GM18499 (cell line): ENCODE data around the gene THAP3.
"Not testable (repeated sequence)": the region's sequence is repeated elsewhere in the genome, so short reads cannot be mapped to it uniquely, and the experiment has no call there.

Experiments used
- ATAC-seq: cut with Tn5 transposase; IDR thresholded peaks from one replicate; pipeline ENCODE4 v1.9.1; 2021; ENCODE audit warnings: moderate number of reproducible peaks; ENCODE audit not compliant: insufficient read depth, unreplicated experiment

THAP3 gene

GRCh38 chr1:6632588-6633514 is 8.2 kb downstream of the THAP3 start:
- ATAC-seq = no peak

DNA sequence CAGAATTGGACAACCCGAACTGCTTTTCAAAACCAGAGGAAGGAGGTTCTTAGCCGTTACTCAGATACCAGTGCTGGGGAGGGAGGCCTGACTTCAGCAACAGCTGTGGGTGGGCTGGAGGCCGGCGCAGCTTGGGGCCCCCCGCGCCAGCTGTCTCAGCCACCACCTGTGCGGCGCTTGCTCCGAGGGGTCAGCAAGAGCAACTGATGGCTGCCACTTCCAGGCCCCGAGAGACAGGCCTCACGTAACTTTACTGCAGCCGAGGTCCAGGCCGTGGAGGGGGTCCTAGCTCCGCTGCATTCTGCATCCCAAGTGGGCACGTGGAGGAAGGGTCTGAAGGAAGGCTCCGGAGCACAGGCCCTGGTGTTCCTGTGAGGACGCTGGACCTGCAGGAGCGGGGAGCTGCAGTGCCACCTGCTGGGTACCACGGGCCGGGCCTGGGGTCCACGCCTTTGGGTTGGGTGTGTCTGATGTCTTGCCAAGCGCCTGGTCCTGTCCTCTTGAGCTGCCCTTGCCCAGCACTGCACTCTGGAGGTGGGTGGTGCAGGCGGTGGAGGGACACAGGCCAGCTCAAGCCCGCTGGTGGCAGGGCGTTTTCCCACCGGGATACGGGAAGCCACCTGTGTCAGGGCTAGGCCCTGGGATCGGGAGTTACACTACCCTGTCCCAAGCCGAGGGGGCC is 9.8 kb downstream of the THAP3 start:
- ATAC-seq = no peak

DNA sequence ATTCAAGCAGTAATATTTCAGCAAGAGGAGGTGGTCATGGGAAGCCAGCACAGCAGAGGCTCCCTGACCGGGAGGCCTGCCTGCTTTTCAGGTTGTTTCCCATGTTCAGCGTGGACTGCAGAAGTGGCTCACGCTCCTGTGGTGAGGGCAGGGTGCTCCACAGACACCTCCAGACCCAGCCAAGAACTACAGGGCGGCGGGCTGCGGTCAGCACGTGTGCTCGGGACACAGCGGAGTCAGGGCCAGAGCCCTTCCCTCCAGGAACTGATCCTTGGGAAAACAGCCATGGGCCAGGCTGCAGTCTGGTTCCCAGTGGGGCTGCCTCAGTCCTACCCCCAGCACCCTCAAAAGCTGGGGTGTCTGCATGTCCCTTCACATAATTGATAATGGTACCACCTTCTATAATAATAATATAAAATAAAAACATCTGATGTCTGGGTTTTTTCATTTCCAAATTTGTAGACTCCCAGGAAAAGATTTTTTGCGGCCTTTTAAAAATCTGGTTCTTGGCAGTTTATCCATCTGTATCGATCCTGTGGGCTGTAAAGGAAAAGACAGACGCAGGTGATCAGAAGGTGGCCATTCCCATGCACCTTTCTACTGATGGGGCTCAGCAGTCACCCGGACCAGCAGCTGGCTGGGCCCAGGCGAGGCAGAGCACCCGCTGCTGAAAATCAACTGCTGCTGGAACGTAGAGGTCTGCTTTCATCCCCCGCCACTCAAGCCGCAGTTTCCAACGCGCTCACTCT is 10.7 kb downstream of the THAP3 start:
- no peak for ATAC-seq

DNA sequence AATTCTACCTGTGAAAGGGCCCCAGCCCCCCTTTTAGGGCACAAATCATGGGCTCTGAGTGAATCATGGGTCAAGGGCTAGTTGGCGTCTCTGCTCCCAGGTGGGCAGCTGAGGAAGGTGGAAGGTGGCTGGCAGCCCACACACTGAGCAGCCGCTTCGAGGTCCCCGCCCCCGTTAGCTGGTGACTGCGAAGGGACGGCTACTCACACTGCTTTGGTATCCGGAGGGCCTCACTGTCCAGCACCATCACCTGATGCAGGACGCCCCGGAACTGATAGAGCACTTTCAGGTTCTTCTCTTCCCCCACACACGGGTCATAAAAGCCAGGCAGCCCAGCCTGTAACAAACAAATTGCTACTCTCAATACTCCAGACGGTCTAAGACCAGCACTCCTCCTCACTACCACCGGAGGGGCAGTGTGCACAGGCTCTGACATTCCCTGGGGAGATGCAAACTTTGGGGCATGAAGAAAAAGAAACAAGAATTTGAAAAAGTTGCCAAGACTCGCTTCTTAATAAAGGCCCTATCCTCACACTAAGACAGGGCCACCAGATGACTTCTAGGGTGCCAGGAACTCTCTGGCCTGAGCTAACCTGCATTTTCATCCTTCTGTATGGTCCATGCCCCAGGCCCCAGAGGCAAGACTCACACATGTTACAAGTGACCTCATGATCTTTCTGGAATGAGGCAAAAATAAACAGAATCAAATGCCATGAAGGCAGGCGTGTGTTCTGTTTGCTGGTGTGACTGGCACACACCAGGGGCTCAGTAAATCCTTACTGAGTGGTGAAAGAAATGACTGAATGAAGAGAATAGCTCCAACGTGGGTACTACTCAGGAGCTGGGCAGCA is 11.5 kb downstream of the THAP3 start:
- no peak for ATAC-seq

DNA sequence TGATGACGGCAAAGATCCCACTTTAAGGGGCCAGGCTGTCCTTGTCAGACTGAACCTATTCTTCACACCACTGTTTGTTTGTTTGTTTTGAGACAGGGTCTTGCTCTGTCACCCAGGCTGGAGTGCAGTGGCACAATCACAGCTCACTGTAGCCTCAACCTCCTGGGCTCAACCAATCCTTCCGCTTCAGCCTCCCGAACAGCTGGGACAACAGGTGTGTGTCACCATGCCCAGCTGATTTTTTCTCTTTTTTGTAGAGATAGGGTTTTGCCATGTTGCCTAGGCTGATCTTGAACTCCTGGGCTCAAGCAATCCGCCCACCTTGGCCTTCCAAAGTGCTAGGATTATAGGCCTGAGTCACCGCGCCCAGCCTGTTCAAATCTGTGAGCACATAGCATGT is 12.1 kb downstream of the THAP3 start:
- ATAC-seq = not testable (repeated sequence)

DNA sequence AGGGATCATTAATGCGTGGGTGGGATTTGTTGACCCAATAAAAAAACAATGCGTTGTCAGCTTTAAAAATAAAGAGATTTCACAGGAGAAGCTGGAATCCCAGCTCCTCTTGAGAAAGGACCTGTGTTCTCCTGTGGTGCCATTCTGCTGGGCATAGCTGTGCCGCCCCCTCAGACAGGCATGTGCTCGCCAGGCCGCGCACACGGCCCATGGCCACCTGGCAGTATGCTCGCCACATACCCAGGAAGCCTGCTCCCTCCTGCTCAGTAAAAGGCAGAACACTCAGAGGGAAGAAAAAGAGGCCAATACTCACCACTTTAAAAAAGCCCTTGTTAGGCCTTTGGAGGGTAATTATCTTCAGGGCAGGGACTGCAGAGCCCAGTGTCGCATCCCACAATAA is 13.1 kb downstream of the THAP3 start:
- ATAC-seq = no peak

- no peak for ATAC-seq
These were observed 13.6 kb downstream of the THAP3 start for GRCh38 chr1:6638226-6638625.

DNA sequence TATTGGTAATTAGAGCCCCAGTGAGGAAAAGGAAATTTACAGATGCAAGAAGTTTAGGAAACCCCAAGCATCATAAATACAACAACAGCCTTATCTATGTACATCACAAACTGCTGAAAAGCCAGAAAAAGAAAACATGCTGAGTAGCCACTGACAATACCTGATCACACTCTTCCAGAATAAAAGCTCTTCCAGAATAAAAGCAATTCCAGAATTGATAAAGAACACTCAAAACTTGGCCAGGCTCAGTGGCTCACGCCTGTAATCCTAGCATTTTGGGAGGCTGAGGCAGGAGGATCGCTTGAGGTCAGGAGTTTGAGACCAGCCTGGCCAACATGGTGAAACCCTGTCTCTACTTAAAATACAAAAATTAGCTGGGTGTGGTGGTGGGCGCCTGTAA is 16.2 kb downstream of the THAP3 start:
- ATAC-seq = not testable (repeated sequence)

DNA sequence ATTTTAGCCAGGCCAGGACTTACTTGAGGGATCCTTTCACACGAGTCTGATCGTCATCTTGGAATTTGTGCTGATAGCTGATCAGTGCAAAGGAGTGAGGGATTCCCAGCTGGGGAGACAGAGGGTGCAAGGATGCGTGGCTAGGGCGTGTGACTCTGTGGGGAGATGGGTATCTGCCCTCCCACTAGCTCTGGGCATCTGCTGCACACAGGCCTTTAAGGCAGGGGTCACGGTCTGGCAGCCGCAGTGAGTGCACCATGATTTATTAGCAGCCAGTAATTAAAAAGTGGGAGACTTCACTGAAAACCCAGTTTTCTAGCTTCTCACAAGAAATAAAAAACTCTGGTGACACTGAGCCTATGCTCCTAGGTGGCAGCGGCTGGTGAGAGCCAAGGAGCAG is 20.4 kb downstream of the THAP3 start:
- ATAC-seq = no peak

DNA sequence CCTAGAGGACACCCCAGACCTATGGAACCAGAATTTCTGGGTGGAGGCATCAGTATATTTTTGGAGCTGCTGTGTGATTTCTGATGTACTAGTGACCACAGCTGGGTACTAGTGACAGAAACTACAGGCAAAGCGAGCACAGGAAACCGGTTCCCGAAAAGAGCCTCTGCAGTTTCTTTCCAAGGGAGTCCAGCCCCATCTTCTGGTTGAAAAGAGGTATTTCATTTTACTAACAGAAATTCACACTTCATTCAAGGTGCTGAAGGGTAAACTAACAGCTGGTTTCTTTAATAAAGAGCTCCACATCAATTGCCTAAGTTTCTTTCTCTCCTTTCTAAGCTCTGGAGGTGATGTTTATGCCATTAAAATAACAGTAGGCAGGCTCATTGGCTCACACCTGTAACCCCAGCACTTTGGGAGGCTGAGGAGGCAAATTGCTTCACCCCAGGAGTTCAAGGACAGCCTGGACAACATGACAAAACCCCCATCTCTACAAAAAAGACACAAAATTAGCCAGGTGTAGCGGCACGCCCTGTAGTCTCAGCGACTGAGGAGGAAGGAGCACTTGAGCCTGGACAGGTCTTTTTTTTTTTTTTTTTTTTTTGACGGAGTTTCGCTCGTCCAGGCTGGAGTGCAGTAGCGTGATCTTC is 22.0 kb downstream of the THAP3 start:
- no peak for ATAC-seq

DNA sequence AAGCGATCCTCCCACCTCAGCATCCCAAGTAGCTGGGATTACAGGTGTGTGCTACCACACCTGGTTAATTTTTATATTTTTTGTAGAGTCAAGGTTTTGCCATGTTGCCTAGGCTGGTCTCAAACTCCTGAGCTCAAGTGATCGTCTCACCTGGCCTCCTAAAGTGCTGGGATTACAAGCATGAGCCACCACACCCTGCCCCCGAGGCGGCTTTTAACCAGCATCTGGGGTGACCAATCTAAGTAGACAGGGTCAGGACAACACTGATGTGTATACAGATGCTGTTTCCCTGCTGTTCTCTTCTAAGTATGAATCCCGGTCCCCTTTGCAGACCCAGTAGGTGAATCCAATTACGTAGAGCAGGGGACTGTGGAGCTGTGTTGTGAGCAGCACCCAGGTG is 23.9 kb downstream of the THAP3 start:
- no peak for ATAC-seq

- no peak for ATAC-seq
These were observed 27.2 kb downstream of the THAP3 start for GRCh38 chr1:6651909-6652308.

DNA sequence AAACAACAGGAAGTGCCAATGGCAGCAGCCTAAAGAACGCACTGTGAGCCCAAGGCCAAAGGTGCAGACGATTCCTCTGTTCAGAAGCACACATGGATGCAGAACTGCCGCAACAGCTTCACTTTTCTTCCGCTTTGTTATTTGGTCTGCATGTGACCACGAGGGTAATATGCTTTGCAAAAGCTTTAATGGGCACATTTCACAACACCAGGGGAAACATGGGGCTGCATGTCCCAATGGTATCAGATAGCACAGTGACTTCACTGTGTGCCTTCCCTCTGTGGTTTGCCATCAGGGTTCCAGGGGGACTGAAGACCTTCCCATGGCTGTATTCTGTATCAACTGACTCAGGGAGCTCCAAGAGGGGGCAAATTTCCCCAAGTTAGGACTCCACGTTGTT is 28.3 kb downstream of the THAP3 start:
- ATAC-seq = no peak

- no peak for ATAC-seq
These were observed 29.0 kb downstream of the THAP3 start for GRCh38 chr1:6653436-6654290.

- ATAC-seq = no peak
These were observed 32.5 kb downstream of the THAP3 start for GRCh38 chr1:6657138-6657537.

DNA sequence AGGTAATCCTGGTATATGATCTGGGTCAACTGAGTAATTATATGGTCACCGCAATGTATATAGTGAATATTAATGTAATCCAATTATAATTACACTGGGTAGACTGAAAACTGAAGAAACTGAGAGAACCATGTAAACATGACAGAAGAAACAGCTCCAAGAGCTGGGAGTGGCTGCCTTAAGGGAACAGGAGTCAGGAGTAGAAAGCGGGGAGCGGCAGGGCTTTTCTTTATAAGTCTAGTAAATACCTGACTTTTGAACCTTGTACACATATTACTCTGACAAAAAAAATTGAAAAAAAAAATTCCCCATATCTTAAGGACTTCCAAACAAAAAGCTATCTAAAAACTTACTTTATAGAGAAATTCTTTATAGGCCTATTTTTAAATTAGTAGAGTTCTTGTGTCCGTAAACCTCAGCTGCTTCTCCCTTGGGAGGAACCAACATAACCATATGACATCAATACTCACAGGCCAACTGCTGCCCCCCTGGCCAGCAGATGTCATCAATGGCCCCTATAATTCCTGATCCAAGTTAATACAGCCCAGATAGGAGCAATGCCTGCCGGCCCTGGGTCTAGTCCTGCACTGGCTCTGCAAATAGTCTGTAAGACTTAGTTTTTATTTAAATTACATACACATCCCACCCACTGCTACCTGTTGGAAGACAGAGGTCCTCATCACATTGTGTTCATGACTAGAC is 33.8 kb downstream of the THAP3 start:
- ATAC-seq = no peak

DNA sequence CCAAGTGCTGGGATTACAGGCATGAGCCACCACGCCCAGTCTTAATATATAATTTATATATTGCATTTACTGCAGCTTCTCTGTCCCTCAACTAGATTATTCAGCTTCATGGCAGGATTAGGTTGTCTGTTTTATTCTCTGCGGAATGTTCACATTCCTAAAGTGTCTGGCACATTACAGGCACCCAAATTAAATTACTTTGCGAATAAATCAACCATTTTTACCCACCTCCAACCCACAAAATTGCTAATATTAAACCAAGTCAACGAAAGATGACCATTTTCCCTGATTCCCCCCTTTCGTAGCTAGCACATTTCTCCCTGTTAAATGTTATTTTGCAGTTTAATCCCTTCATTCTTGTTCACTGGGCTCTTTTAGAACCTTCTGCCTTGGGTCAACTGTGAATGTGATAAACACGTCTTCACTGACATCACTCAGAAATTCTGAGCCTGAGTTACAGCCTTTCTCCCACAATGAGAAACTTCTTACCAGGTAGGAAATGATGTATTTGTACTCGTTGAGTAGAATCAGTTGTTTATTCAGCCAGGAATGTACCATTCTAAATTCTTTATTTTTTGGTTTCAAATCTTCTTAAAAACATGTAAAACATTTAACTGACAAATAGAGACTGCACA is 35.9 kb downstream of the THAP3 start:
- ATAC-seq = no peak

- ATAC-seq = not testable (repeated sequence)
These were observed 37.8 kb downstream of the THAP3 start for GRCh38 chr1:6662468-6662867.
